GM23248 (cell line): ENCODE data around the gene RNF215. TPM values are rescaled to one million over a fixed set of nuclear protein-coding genes. Genes with fewer than 3 reads are reported as not detected.

ENCODE experiments used
- DNase-seq: peaks from one replicate; pipeline ENCODE4 v3.0.0-alpha.2; 2015
- H2AFZ ChIP-seq: fragments of 200-600 bp; sonication (generic); 2 replicates; pipeline ENCODE4 v1.6.1; 2016; ENCODE audit warnings: antibody characterized with exemption
- H3F3A ChIP-seq: fragments of 200-600 bp; sonication (generic); 2 replicates; pipeline ENCODE4 v1.6.1; 2016; ENCODE audit warnings: mild to moderate bottlenecking, antibody characterized with exemption, mixed run types; ENCODE audit not compliant: insufficient read depth
- H3K27ac ChIP-seq: fragments of 200-600 bp; sonication (generic); 2 replicates; pipeline ENCODE4 v1.5.1; 2016; ENCODE audit warnings: mild to moderate bottlenecking
- H3K27me3 ChIP-seq: fragments of 200-600 bp; sonication (generic); replicated peaks from 2 replicates; pipeline ENCODE4 v1.6.1; 2016; ENCODE audit warnings: mild to moderate bottlenecking; ENCODE audit not compliant: insufficient read depth
- H3K36me3 ChIP-seq: fragments of 200-600 bp; sonication (generic); 2 replicates; pipeline ENCODE4 v1.6.1; 2016; ENCODE audit warnings: low read depth, mild to moderate bottlenecking
- H3K4me1 ChIP-seq: fragments of 200-600 bp; sonication (generic); 2 replicates; pipeline ENCODE4 v1.6.1; 2016; ENCODE audit warnings: mild to moderate bottlenecking; ENCODE audit not compliant: insufficient read depth
- H3K4me2 ChIP-seq: fragments of 200-600 bp; sonication (generic); one replicate; pipeline ENCODE4 v1.6.1; 2016; ENCODE audit warnings: mild to moderate bottlenecking; ENCODE audit not compliant: unreplicated experiment
- H3K4me3 ChIP-seq: fragments of 200-600 bp; sonication (generic); 2 replicates; pipeline ENCODE4 v1.5.1; 2016; ENCODE audit warnings: mild to moderate bottlenecking
- H3K79me2 ChIP-seq: fragments of 200-600 bp; sonication (generic); 2 replicates; pipeline ENCODE4 v1.6.1; 2016; ENCODE audit warnings: mild to moderate bottlenecking; ENCODE audit not compliant: insufficient read depth
- H3K9ac ChIP-seq: fragments of 200-600 bp; sonication (generic); 2 replicates; pipeline ENCODE4 v1.6.1; 2016; ENCODE audit warnings: mild to moderate bottlenecking
- H3K9me2 ChIP-seq: fragments of 200-600 bp; sonication (generic); 2 replicates; pipeline ENCODE4 v1.6.1; 2016; ENCODE audit warnings: mixed run types, mild to moderate bottlenecking, moderate library complexity; ENCODE audit not compliant: insufficient read depth
- H3K9me3 ChIP-seq: fragments of 200-600 bp; sonication (generic); one replicate; pipeline ENCODE4 v1.6.1; 2017; ENCODE audit warnings: low read depth
- H4K20me1 ChIP-seq: fragments of 200-600 bp; sonication (generic); 2 replicates; pipeline ENCODE4 v1.6.0; 2016; ENCODE audit not compliant: insufficient read depth
- EZH2 ChIP-seq: fragments of 200-600 bp; sonication (generic); IDR thresholded peaks from 2 replicates; pipeline ENCODE4 v1.6.1; 2018; ENCODE audit warnings: antibody characterized with exemption, mild to moderate bottlenecking; ENCODE audit not compliant: insufficient read depth, poor library complexity, severe bottlenecking
- EZH2phosphoT487 ChIP-seq: fragments of 200-600 bp; sonication (generic); IDR thresholded peaks from 2 replicates; pipeline ENCODE4 v1.6.1; 2018; ENCODE audit warnings: antibody characterized with exemption, moderate library complexity, mild to moderate bottlenecking, low read depth; ENCODE audit not compliant: insufficient read depth
- WGBS, 2 experiments: methylation state at CpG; one replicate each; pipeline ENCODE4 v1.1.6; 2015 to 2017; ENCODE audit warnings: low lambda C conversion rate in 2 of 2, low coverage in 1 of 2; ENCODE audit errors: missing lambda C conversion rate in 2 of 2; 5-methylcytosine and 5-hydroxymethylcytosine counted together
- in situ Hi-C: fragments of 300-500 bp; cut with MboI; formaldehyde crosslinking; loops from 2 replicates; pipeline ENCODE4 v1.15.0; 2020
- polyA plus RNA-seq: library from polyadenylated mRNA; unstranded; fragments of >200 nt; fragmentation: Nextera tagmentation; extraction: Ambion mirVana; gene quantifications from 2 replicates; pipeline ENCODE4 v1.2.1, GENCODE V29; 2016
- total RNA-seq: library from RNA; depleted of rRNA; stranded (reverse); fragments of >200 nt; shearing (Covaris generic); gene quantifications from 2 replicates; pipeline ENCODE4 v1.2.3, GENCODE V29; 2014

The RNF215 gene
- total and polyA plus RNA-seq, 2 experiments from 2014 or later = 2.9 to 29.9 TPM

- peak overlapping the region; percentile 91 for H3K9ac ChIP-seq
- in situ Hi-C loops = no loop called here
Observed at GRCh38 chr22:30422481-30423300, 35.5 kb upstream of the RNF215 start.

GRCh38 chr22:30421695-30422480, 34.7 kb upstream of the RNF215 start:
- Histone ChIP-seq H3K4me2 (peak overlapping the region; percentile 81), H3K9ac (peak overlapping the region; percentile 91), H2AFZ (no peak overlapping the region), H3K27me3 (no peaks in the 10 kb centered on the region), H3F3A (peaks cover 65% of the 10 kb centered on the region), H3K4me1 (peaks cover 43% of the 10 kb centered on the region), H3K9me2 (no peaks in the 10 kb centered on the region), H3K27ac (peak overlapping the region; percentile 97), H4K20me1 (no peaks in the 10 kb centered on the region), H3K4me3 (peak overlapping the region; percentile 40), H3K36me3 (peaks cover 6% of the 10 kb centered on the region; the same call in 1 of the 2 replicates), H3K9me3 (no peaks in the 10 kb centered on the region), H3K79me2 (no peaks in the 10 kb centered on the region)
- in situ Hi-C loops = no loop called here
- 61 to 67% methylated on average over 8 of the region's 8 CpGs for WGBS, 2 experiments
- DNase-seq = peak; percentile 28
- TF ChIP-seq EZH2phosphoT487 (no peak), EZH2 (no peak)

More at GRCh38 chr22:30422481-30423300, 35.5 kb upstream of the RNF215 start:
- Histone ChIP-seq H3F3A (peaks cover 57% of the 10 kb centered on the region), H3K4me1 (peaks cover 43% of the 10 kb centered on the region), H3K79me2 (no peaks in the 10 kb centered on the region), H3K4me3 (peak overlapping the region; percentile 79), H3K9me3 (no peaks in the 10 kb centered on the region), H3K27ac (peak overlapping the region; percentile 97), H3K4me2 (peak overlapping the region; percentile 81), H3K27me3 (no peaks in the 10 kb centered on the region), H2AFZ (no peak overlapping the region), H3K36me3 (no peaks in the 10 kb centered on the region), H4K20me1 (no peaks in the 10 kb centered on the region), H3K9me2 (no peaks in the 10 kb centered on the region)
- TF ChIP-seq EZH2phosphoT487 = no peak
- no peak for TF ChIP-seq EZH2
- DNase-seq = peak; percentile 99
- WGBS, 2 experiments = 16 to 17% methylated on average over 18 of the region's 18 CpGs

- peaks cover 51% of the 10 kb centered on the region for H3K4me1 ChIP-seq
- peaks cover 19% of the 10 kb centered on the region for H3K36me3 ChIP-seq
- in situ Hi-C loops = no loop called here
- peak overlapping the region; percentile 44 for H3K4me3 ChIP-seq
- H3F3A ChIP-seq = peaks cover 79% of the 10 kb centered on the region
- H3K9me2 ChIP-seq = no peaks in the 10 kb centered on the region
- H3K27me3 ChIP-seq = no peaks in the 10 kb centered on the region
- peak; percentile 93 for DNase-seq
- 39 to 41% methylated on average over 6 of the region's 6 CpGs for WGBS, 2 experiments
- no peak overlapping the region for H2AFZ ChIP-seq
- TF ChIP-seq EZH2 (no peak), EZH2phosphoT487 (no peak)
- peak overlapping the region; percentile 97 for H3K27ac ChIP-seq
- peak overlapping the region; percentile 91 for H3K9ac ChIP-seq
- no peaks in the 10 kb centered on the region for H4K20me1 ChIP-seq
- peak overlapping the region; percentile 81 for H3K4me2 ChIP-seq
- no peaks in the 10 kb centered on the region for H3K9me3 ChIP-seq
- no peaks in the 10 kb centered on the region; the same call in 1 of the 2 replicates for H3K79me2 ChIP-seq
Observed at GRCh38 chr22:30420347-30421125, 33.3 kb upstream of the RNF215 start.

- in situ Hi-C loops = no loop called here
- H3K4me2 ChIP-seq = no peak overlapping the region
Observed at GRCh38 chr22:30416837-30417236, 29.6 kb upstream of the RNF215 start.

More at GRCh38 chr22:30416837-30417236, 29.6 kb upstream of the RNF215 start:
- Histone ChIP-seq H3K4me3 (no peak overlapping the region), H3F3A (peaks cover 83% of the 10 kb centered on the region), H3K4me1 (peaks cover 54% of the 10 kb centered on the region), H3K27me3 (no peaks in the 10 kb centered on the region), H2AFZ (no peak overlapping the region), H4K20me1 (no peaks in the 10 kb centered on the region), H3K79me2 (peaks cover 14% of the 10 kb centered on the region; the same call in 1 of the 2 replicates), H3K9me3 (no peaks in the 10 kb centered on the region), H3K9me2 (no peaks in the 10 kb centered on the region), H3K36me3 (peaks cover 32% of the 10 kb centered on the region), H3K9ac (no peak overlapping the region), H3K27ac (peak overlapping the region; percentile 47)
- no peak for DNase-seq
- no peak for TF ChIP-seq EZH2
- no peak for TF ChIP-seq EZH2phosphoT487
- WGBS, 2 experiments = 93 to 96% methylated on average over 1 of the region's 1 CpG
